GM18951 (cell line): ENCODE measurements around the gene EYS.

Experiments
- POLR2A ChIP-seq: IDR thresholded peaks from 4 replicates; pipeline ENCODE4 v1.6.1; 2011; ENCODE audit warnings: mild to moderate bottlenecking; ENCODE audit not compliant: insufficient read length, insufficient read depth; ENCODE audit errors: extremely low read depth
- in situ Hi-C: fragments of 300-500 bp; cut with MboI; formaldehyde crosslinking; loops from one replicate; pipeline ENCODE4 v1.12.0; 2022; ENCODE audit warnings: low sequenced_read_pairs, mixed read lengths, inconsistent platforms; ENCODE audit not compliant: unreplicated experiment

Gene EYS

GRCh38 chr6:64789476-64789875 lies 917.5 kb downstream of the EYS start:
- no peak for TF ChIP-seq POLR2A
- in situ Hi-C loops = no loop called here

DNA sequence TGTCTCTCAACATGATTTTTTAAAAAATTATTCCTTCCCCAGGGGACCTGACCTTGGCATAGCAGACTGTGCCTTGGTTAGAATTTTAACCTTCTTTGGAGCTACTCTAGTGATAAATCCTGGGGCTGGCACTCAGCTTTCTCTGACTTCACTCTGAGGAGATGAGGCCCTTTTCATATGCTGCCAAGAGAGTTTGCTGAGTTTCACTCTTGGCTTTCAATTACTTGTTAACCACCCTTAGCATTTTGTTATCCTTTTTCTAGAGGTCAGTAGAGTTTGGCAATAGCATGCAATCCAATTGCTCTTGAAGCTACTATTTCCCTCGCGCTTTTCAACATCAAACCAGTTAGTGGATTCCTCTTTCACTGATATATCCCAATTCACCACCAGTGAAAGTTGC lies 920.3 kb downstream of the EYS start:
- in situ Hi-C loops = no loop called here
- no peak for TF ChIP-seq POLR2A

DNA sequence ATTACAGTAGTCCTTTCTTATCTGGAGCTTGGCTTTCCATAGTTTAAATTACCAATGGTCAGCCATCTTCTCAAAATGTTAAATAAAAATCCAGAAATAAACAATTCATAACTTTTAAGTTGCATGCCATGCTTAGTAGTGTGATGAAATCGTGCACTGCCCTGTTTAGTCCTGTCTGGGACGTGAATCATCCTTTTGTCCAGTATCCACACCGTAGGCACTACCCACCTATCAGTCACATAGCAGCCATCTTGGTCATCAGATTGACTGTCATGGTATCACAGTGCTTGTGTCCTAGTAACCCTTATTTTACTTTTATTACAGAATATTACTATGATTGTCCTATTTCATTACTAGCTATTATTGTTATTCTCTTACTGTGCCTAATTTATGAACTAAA lies 924.1 kb downstream of the EYS start:
- no peak for TF ChIP-seq POLR2A
- in situ Hi-C loops = no loop called here

GRCh38 chr6:64777941-64778785 lies 928.9 kb downstream of the EYS start:
- TF ChIP-seq POLR2A = no peak
- in situ Hi-C loops = no loop called here

- TF ChIP-seq POLR2A = no peak
- in situ Hi-C loops = no loop called here
These were observed 930.7 kb downstream of the EYS start for GRCh38 chr6:64776359-64776758.

- in situ Hi-C loops = no loop called here
- no peak for TF ChIP-seq POLR2A
These were observed 932.1 kb downstream of the EYS start for GRCh38 chr6:64774881-64775280.

DNA sequence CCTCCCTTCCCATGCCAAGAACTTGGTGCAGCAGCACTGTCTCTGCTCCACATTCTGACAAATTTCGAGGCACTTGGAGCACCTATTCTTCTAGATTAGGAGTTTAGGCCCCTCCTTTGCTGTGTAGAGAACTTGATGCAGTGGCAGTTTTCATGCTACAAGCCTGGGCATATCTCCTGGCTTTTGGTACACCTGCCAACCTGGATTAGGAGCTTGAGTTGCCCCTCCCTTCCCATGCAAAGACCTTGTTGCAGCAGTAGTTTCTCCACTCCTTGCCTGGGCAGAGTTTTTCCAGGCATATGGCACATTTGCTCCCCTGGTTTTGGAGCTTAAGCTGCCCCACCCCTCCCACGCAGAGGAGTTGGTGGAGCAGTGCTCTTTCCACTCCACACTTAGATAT lies 956.1 kb downstream of the EYS start:
- in situ Hi-C loops = no loop called here

GRCh38 chr6:64737418-64737817 lies 969.6 kb downstream of the EYS start:
- in situ Hi-C loops = no loop called here
- TF ChIP-seq POLR2A = no peak

More for the DNA sequence above, 956.1 kb downstream of the EYS start:
- no peak for TF ChIP-seq POLR2A

DNA sequence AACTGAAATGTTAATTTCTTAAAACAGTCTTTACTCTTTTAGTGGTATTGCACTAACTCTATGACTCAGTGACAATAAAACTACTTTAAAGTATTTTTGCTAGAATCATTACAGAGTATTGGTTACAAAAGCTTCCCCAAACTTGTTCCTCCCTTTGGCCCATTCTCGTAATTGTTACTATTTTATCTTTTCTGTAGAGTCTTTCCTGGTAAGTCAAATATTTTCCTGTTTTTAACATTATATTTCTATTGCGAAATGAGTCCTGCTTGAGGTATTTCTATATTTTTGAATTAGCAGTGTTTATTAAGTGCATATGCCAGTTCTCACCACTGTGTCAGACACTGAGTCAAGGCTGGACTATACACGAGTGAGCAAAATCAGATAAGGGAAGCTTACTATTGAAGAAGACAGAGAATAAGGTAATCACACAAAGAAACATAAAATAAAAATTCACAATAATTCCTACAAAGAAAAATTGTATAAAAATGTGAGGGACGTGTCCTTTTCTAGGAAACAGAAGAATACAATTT lies 970.5 kb downstream of the EYS start:
- in situ Hi-C loops = no loop called here
- no peak for TF ChIP-seq POLR2A

- in situ Hi-C loops = no loop called here
- TF ChIP-seq POLR2A = no peak
These were observed 973.6 kb downstream of the EYS start for GRCh38 chr6:64733433-64733832.

- no peak for TF ChIP-seq POLR2A
- in situ Hi-C loops = no loop called here
These were observed 974.1 kb downstream of the EYS start for GRCh38 chr6:64732888-64733287.

GRCh38 chr6:64729522-64729921 lies 977.5 kb downstream of the EYS start:
- in situ Hi-C loops = no loop called here
- no peak for TF ChIP-seq POLR2A

- in situ Hi-C loops = no loop called here
- TF ChIP-seq POLR2A = no peak
These were observed 980.0 kb downstream of the EYS start for GRCh38 chr6:64727075-64727474.

DNA sequence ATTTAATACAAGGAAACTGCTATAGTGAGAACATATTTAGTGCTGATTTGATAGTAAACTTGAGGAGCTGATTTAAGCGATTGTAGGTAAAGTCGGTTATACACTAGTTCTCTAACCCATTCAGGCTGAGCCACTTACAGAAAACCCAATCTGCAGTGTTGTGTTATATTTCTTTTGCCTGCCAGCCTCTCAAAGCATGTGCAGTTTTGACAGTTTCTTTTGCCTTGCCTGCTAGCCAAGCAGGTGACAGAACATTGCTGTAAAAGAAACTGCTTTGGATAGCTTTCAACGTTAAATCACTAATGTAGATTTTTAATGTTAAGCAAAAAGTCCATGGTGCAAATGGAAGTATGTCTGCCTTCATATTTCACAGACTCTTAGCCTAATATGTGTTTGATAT lies 982.9 kb downstream of the EYS start:
- TF ChIP-seq POLR2A = no peak
- in situ Hi-C loops = no loop called here
